H9 (cell line): ENCODE results near the gene VAV3. TPM values are rescaled to one million over a fixed set of nuclear protein-coding genes. Genes with fewer than 3 reads are reported as not detected.

Experiments used
- DNase-seq: peaks from one replicate; pipeline ENCODE4 v3.0.0-alpha.2; 2017
- H2AFZ ChIP-seq: one replicate; pipeline ENCODE4 v1.6.1; 2013; ENCODE audit warnings: mild to moderate bottlenecking, low read length, control low read depth, moderate library complexity
- H2AK5ac ChIP-seq: 2 replicates; pipeline ENCODE4 v1.6.1; 2013; ENCODE audit warnings: low read length, control low read depth, mixed read lengths; ENCODE audit not compliant: insufficient read length
- H2BK120ac ChIP-seq: one replicate; pipeline ENCODE4 v1.6.1; 2013; ENCODE audit warnings: low read depth, mild to moderate bottlenecking, low read length, control low read depth, inconsistent platforms; ENCODE audit not compliant: poor library complexity, severe bottlenecking
- H2BK12ac ChIP-seq: 2 replicates; pipeline ENCODE4 v1.6.1; 2013; ENCODE audit warnings: low read length, control low read depth, mixed read lengths, low read depth; ENCODE audit not compliant: insufficient read length
- H2BK15ac ChIP-seq: 2 replicates; pipeline ENCODE4 v1.6.1; 2013; ENCODE audit warnings: low read depth, low read length, control low read depth
- H2BK20ac ChIP-seq: one replicate; pipeline ENCODE4 v1.6.1; 2013; ENCODE audit warnings: low read depth, mild to moderate bottlenecking, low read length, control low read depth, inconsistent platforms; ENCODE audit not compliant: poor library complexity, severe bottlenecking
- H2BK5ac ChIP-seq: 2 replicates; pipeline ENCODE4 v1.6.1; 2013; ENCODE audit warnings: low read length, control low read depth, mixed read lengths; ENCODE audit not compliant: insufficient read length
- H3K14ac ChIP-seq: 2 replicates; pipeline ENCODE4 v1.6.1; 2013; ENCODE audit warnings: low read length, control low read depth; ENCODE audit not compliant: insufficient read depth
- H3K18ac ChIP-seq: 2 replicates; pipeline ENCODE4 v1.6.1; 2013; ENCODE audit warnings: low read depth, mild to moderate bottlenecking, mixed read lengths, low read length, control low read depth; ENCODE audit not compliant: insufficient read length
- H3K23ac ChIP-seq: 2 replicates; pipeline ENCODE4 v1.6.1; 2013; ENCODE audit warnings: low read length, control low read depth, mixed read lengths, low read depth; ENCODE audit not compliant: insufficient read length
- H3K23me2 ChIP-seq: 2 replicates; pipeline ENCODE4 v1.6.1; 2013; ENCODE audit warnings: low read depth, mild to moderate bottlenecking, mixed read lengths, low read length, control low read depth; ENCODE audit not compliant: insufficient read length, poor library complexity, severe bottlenecking
- H3K27ac ChIP-seq: 2 replicates; pipeline ENCODE4 v1.5.1; 2013; ENCODE audit warnings: low read length, control low read depth, mixed read lengths, low read depth; ENCODE audit not compliant: insufficient read length
- H3K27me3 ChIP-seq: 2 replicates; pipeline ENCODE4 v1.6.1; 2013; ENCODE audit warnings: low read length, control low read depth, inconsistent platforms; ENCODE audit not compliant: insufficient read depth
- H3K4ac ChIP-seq: 2 replicates; pipeline ENCODE4 v1.6.1; 2013; ENCODE audit warnings: low read depth, mild to moderate bottlenecking, control low read depth, inconsistent platforms, low read length, moderate library complexity
- H3K4me1 ChIP-seq: 2 replicates; pipeline ENCODE4 v1.6.1; 2013; ENCODE audit warnings: low read length, control low read depth, inconsistent platforms; ENCODE audit not compliant: insufficient read depth
- H3K4me2 ChIP-seq: 2 replicates; pipeline ENCODE4 v1.6.1; 2013; ENCODE audit warnings: low read length, control low read depth, mixed read lengths; ENCODE audit not compliant: insufficient read length, insufficient read depth
- H3K56ac ChIP-seq: 2 replicates; pipeline ENCODE4 v1.6.1; 2013; ENCODE audit warnings: low read depth, mild to moderate bottlenecking, mixed read lengths, low read length, control low read depth; ENCODE audit not compliant: insufficient read length
- H3K79me1 ChIP-seq: 2 replicates; pipeline ENCODE4 v1.6.1; 2013; ENCODE audit warnings: low read depth, mild to moderate bottlenecking, moderate library complexity, low read length, control low read depth, inconsistent platforms; ENCODE audit not compliant: insufficient read depth, poor library complexity, severe bottlenecking
- H3K79me2 ChIP-seq: 2 replicates; pipeline ENCODE4 v1.6.1; 2013; ENCODE audit warnings: low read length, control low read depth, inconsistent platforms; ENCODE audit not compliant: insufficient read depth
- H3K9ac ChIP-seq: 2 replicates; pipeline ENCODE4 v1.6.1; 2013; ENCODE audit warnings: low read length, control low read depth, mixed read lengths; ENCODE audit not compliant: insufficient read length; ENCODE audit errors: extremely low read depth
- H3K9me3 ChIP-seq: one replicate; pipeline ENCODE4 v1.6.1; 2013; ENCODE audit warnings: low read depth, low read length, inconsistent platforms; ENCODE audit not compliant: control insufficient read depth
- H3T11ph ChIP-seq: one replicate; pipeline ENCODE4 v1.6.1; 2013; ENCODE audit warnings: mild to moderate bottlenecking, low read length, control low read depth, inconsistent platforms
- H4K20me1 ChIP-seq: one replicate; pipeline ENCODE4 v1.6.1; 2013; ENCODE audit not compliant: control insufficient read depth, insufficient read length, insufficient read depth
- H4K5ac ChIP-seq: 2 replicates; pipeline ENCODE4 v1.6.1; 2013; ENCODE audit warnings: low read depth, mild to moderate bottlenecking, mixed read lengths, low read length, control low read depth; ENCODE audit not compliant: insufficient read length
- H4K8ac ChIP-seq: replicated peaks from 2 replicates; pipeline ENCODE4 v1.6.1; 2013; ENCODE audit warnings: low read length, control low read depth, mixed read lengths, low read depth; ENCODE audit not compliant: insufficient read length
- H4K91ac ChIP-seq: 2 replicates; pipeline ENCODE4 v1.6.1; 2013; ENCODE audit warnings: low read depth, mild to moderate bottlenecking, moderate library complexity, mixed read lengths, low read length, control low read depth; ENCODE audit not compliant: insufficient read length
- H3K27ac Mint-ChIP-seq, 3 experiments: 2 replicates in 2 of 3; 3 replicates in 1 of 3; pipeline ENCODE4 v1.8.0; 2020 to 2021; ENCODE audit warnings: mixed read lengths in 3 of 3, mild to moderate bottlenecking in 1 of 3, moderate library complexity in 1 of 3
- H3K27me3 Mint-ChIP-seq: 2 replicates; pipeline ENCODE4 v1.8.0; 2021; ENCODE audit warnings: low read depth, mild to moderate bottlenecking, moderate library complexity, mixed read lengths
- H3K36me3 Mint-ChIP-seq, 3 experiments: 2 replicates in 2 of 3; 3 replicates in 1 of 3; pipeline ENCODE4 v1.8.0; 2020 to 2021; ENCODE audit warnings: low read depth in 3 of 3, mixed read lengths in 3 of 3; ENCODE audit not compliant: insufficient read depth in 1 of 3
- H3K4me1 Mint-ChIP-seq, 2 experiments: 2 replicates each; pipeline ENCODE4 v1.8.0; 2020; ENCODE audit warnings: mixed read lengths in 2 of 2
- H3K4me3 Mint-ChIP-seq, 2 experiments: 2 replicates in 1 of 2; 3 replicates in 1 of 2; pipeline ENCODE4 v1.8.0; 2020 to 2021; ENCODE audit warnings: mild to moderate bottlenecking in 2 of 2, mixed read lengths in 2 of 2, moderate library complexity in 1 of 2
- H3K9me3 Mint-ChIP-seq, 2 experiments: 2 replicates in 1 of 2; 3 replicates in 1 of 2; pipeline ENCODE4 v1.8.0; 2020; ENCODE audit warnings: mild to moderate bottlenecking in 2 of 2, mixed read lengths in 2 of 2, moderate library complexity in 1 of 2
- total RNA-seq: library from RNA; stranded (reverse); gene quantifications from 2 replicates; pipeline ENCODE4 v1.2.1, GENCODE V29; 2021
- TF ChIP-seq, protein P1 (sequence below): fragments of 200-600 bp; sonication (generic); conservative IDR thresholded peaks from 3 replicates; pipeline ENCODE4 v1.8.0; 2021; ENCODE audit warnings: antibody characterized with exemption, mild to moderate bottlenecking

VAV3 gene
- total RNA-seq, 1 experiment from 2014 or later: 5.1 TPM

DNA sequence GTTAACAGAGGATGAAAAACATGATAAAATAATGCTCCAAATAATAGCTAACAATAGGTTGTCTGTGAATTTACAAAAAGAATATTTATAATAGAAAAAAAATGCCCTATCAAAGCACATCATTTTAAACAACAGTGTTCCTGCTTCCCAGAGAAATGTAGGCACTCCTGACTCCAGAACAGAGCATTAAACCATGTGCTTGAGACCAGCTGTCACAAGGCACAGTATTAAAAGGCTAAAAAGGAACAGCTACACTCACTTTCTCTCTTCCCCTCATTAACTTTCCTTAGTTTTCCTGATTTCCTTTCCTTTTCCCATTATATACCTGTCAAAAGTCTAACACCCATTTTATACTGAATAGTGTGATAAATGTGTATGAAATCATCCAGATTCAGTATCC lies 10.9 kb downstream of the VAV3 start:
- H2BK20ac ChIP-seq: no peak overlapping the region
- no peaks in the 10 kb centered on the region for H3K23me2 ChIP-seq
- H2BK15ac ChIP-seq: no peak overlapping the region
- Mint-ChIP-seq H3K4me1 (peaks cover 15% of the 10 kb centered on the region in 2 experiments), H3K9me3 (no peaks in the 10 kb centered on the region), H3K27me3 (no peaks in the 10 kb centered on the region), H3K4me3 (no peak overlapping the region), H3K27ac (no peak overlapping the region), H3K36me3 (no peaks in the 10 kb centered on the region)
- H3K14ac ChIP-seq: no peak overlapping the region
- no peak overlapping the region for H3K27ac ChIP-seq
- no peak overlapping the region for H2BK120ac ChIP-seq
- H3K23ac ChIP-seq: no peak overlapping the region
- no peak overlapping the region for H3K18ac ChIP-seq
- no peak overlapping the region for H2BK12ac ChIP-seq
- no peaks in the 10 kb centered on the region for H4K20me1 ChIP-seq
- peaks cover 2% of the 10 kb centered on the region; the same call in 1 of the 2 replicates for H3K4me1 ChIP-seq
- H4K91ac ChIP-seq: no peak overlapping the region
- H3K27me3 ChIP-seq: no peaks in the 10 kb centered on the region
- H3T11ph ChIP-seq: no peak overlapping the region
- H3K4ac ChIP-seq: no peak overlapping the region
- no peak overlapping the region for H3K9ac ChIP-seq
- no peak overlapping the region for H3K56ac ChIP-seq
- no peak overlapping the region for H2AFZ ChIP-seq
- no peak overlapping the region for H3K4me2 ChIP-seq
- no peaks in the 10 kb centered on the region for H3K9me3 ChIP-seq
- H4K5ac ChIP-seq: no peak overlapping the region
- H2AK5ac ChIP-seq: no peak overlapping the region
- H4K8ac ChIP-seq: no peak overlapping the region
- no peaks in the 10 kb centered on the region for H3K79me1 ChIP-seq
- TF ChIP-seq, protein P1, sequence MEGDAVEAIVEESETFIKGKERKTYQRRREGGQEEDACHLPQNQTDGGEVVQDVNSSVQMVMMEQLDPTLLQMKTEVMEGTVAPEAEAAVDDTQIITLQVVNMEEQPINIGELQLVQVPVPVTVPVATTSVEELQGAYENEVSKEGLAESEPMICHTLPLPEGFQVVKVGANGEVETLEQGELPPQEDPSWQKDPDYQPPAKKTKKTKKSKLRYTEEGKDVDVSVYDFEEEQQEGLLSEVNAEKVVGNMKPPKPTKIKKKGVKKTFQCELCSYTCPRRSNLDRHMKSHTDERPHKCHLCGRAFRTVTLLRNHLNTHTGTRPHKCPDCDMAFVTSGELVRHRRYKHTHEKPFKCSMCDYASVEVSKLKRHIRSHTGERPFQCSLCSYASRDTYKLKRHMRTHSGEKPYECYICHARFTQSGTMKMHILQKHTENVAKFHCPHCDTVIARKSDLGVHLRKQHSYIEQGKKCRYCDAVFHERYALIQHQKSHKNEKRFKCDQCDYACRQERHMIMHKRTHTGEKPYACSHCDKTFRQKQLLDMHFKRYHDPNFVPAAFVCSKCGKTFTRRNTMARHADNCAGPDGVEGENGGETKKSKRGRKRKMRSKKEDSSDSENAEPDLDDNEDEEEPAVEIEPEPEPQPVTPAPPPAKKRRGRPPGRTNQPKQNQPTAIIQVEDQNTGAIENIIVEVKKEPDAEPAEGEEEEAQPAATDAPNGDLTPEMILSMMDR: no peak
- H3K79me2 ChIP-seq: no peaks in the 10 kb centered on the region
- no peak overlapping the region for H2BK5ac ChIP-seq
- DNase-seq: no peak
